ENCODE measurements around the gene MICU1.

The MICU1 gene

GRCh38 chr10:72523932-72524396 lies 101.9 kb downstream of the MICU1 start:
- no peak for DNase-seq (ENCODE audit: low spot score)
- H3K4me3 Mint-ChIP-seq, result no peak overlapping the region
- no peaks in the 10 kb centered on the region for H3K4me1 Mint-ChIP-seq (ENCODE audit: low read depth)
- H3K27me3 Mint-ChIP-seq (ENCODE audit: low read depth), result no peaks in the 10 kb centered on the region
- H3K36me3 Mint-ChIP-seq (ENCODE audit: low read depth), result no peaks in the 10 kb centered on the region
- H3K9me3 Mint-ChIP-seq, result no peaks in the 10 kb centered on the region
- H3K27ac Mint-ChIP-seq, result no peak overlapping the region

- no peak for DNase-seq (ENCODE audit: low spot score)
- H3K36me3 Mint-ChIP-seq (ENCODE audit: low read depth), result no peaks in the 10 kb centered on the region
- H3K4me3 Mint-ChIP-seq, result no peak overlapping the region
- H3K27ac Mint-ChIP-seq, result no peak overlapping the region
- H3K9me3 Mint-ChIP-seq, result no peaks in the 10 kb centered on the region
- no peaks in the 10 kb centered on the region for H3K27me3 Mint-ChIP-seq (ENCODE audit: low read depth)
- H3K4me1 Mint-ChIP-seq (ENCODE audit: low read depth), result no peaks in the 10 kb centered on the region
These were observed 102.8 kb downstream of the MICU1 start for GRCh38 chr10:72523062-72523461.

GRCh38 chr10:72517244-72517643 lies 108.6 kb downstream of the MICU1 start:
- Mint-ChIP-seq H3K4me1 (ENCODE audit: low read depth) (no peaks in the 10 kb centered on the region), H3K27ac (no peak overlapping the region), H3K27me3 (ENCODE audit: low read depth) (no peaks in the 10 kb centered on the region), H3K9me3 (peaks cover 17% of the 10 kb centered on the region), H3K4me3 (no peak overlapping the region), H3K36me3 (ENCODE audit: low read depth) (no peaks in the 10 kb centered on the region)
- no peak for DNase-seq (ENCODE audit: low spot score)

DNA sequence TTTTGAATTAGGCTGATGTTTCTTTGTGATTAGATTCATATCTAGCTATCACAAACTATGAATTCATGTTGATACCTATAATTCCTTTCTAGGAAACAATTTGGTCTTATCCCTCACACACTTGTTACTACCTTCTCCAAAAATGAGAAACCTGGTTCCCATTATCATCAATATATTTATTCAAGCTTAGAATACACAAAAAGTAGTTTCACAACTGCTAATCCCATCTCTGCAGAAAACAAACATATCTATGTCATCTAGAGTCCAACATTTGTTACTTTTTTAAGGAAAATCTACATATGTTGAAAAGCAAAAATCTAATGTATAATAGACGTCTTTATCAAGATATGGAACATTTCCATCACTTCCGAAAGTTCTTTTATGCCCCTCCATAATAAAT lies 110.4 kb downstream of the MICU1 start:
- no peak overlapping the region for H3K4me3 Mint-ChIP-seq

DNA sequence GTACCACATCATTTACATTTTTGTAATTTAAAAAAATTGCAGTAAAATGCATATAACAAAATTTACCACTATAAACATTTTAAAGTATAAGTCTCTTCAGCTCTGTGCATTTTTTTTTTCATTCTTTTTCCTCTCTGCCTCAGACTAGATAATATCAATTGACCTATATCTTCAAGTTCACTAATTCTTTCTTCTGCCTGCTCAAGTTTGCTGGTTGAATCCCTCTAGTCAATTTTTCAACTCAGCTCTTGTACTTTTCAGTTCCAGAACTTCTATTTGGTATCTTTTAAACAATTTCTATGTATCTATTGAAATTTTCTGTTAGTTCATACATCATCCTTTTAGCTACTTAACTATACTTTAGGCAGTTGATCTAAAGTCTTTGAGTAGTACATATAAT lies 112.0 kb downstream of the MICU1 start:
- DNase-seq (ENCODE audit: low spot score), result no peak
- no peak overlapping the region for H3K4me3 Mint-ChIP-seq
- peaks cover 6% of the 10 kb centered on the region for H3K4me1 Mint-ChIP-seq (ENCODE audit: low read depth)
- no peaks in the 10 kb centered on the region for H3K36me3 Mint-ChIP-seq (ENCODE audit: low read depth)
- no peak overlapping the region for H3K27ac Mint-ChIP-seq
- peaks cover 17% of the 10 kb centered on the region for H3K9me3 Mint-ChIP-seq
- H3K27me3 Mint-ChIP-seq (ENCODE audit: low read depth), result no peaks in the 10 kb centered on the region

More for the DNA sequence above, 110.4 kb downstream of the MICU1 start:
- H3K27ac Mint-ChIP-seq, result no peak overlapping the region
- peaks cover 17% of the 10 kb centered on the region for H3K9me3 Mint-ChIP-seq
- H3K27me3 Mint-ChIP-seq (ENCODE audit: low read depth), result no peaks in the 10 kb centered on the region
- H3K36me3 Mint-ChIP-seq (ENCODE audit: low read depth), result no peaks in the 10 kb centered on the region
- H3K4me1 Mint-ChIP-seq (ENCODE audit: low read depth), result no peaks in the 10 kb centered on the region
- no peak for DNase-seq (ENCODE audit: low spot score)

GRCh38 chr10:72511459-72511858 lies 114.4 kb downstream of the MICU1 start:
- no peaks in the 10 kb centered on the region for H3K27me3 Mint-ChIP-seq (ENCODE audit: low read depth)
- no peak overlapping the region for H3K27ac Mint-ChIP-seq
- no peak for DNase-seq (ENCODE audit: low spot score)
- H3K4me1 Mint-ChIP-seq (ENCODE audit: low read depth), result peaks cover 6% of the 10 kb centered on the region
- H3K4me3 Mint-ChIP-seq, result no peak overlapping the region
- no peaks in the 10 kb centered on the region for H3K36me3 Mint-ChIP-seq (ENCODE audit: low read depth)
- H3K9me3 Mint-ChIP-seq, result peaks cover 11% of the 10 kb centered on the region

- H3K27ac Mint-ChIP-seq, result no peak overlapping the region
- H3K27me3 Mint-ChIP-seq (ENCODE audit: low read depth), result no peaks in the 10 kb centered on the region
- no peak overlapping the region for H3K4me3 Mint-ChIP-seq
- peaks cover 11% of the 10 kb centered on the region for H3K9me3 Mint-ChIP-seq
- no peak for DNase-seq (ENCODE audit: low spot score)
- H3K4me1 Mint-ChIP-seq (ENCODE audit: low read depth), result peaks cover 6% of the 10 kb centered on the region
- peaks cover 5% of the 10 kb centered on the region for H3K36me3 Mint-ChIP-seq (ENCODE audit: low read depth)
These were observed 115.9 kb downstream of the MICU1 start for GRCh38 chr10:72509941-72510340.

GRCh38 chr10:72509206-72509799 lies 116.6 kb downstream of the MICU1 start:
- Mint-ChIP-seq H3K4me3 (no peak overlapping the region), H3K27ac (no peak overlapping the region), H3K27me3 (ENCODE audit: low read depth) (no peaks in the 10 kb centered on the region)

GRCh38 chr10:72508033-72508432 lies 117.8 kb downstream of the MICU1 start:
- peaks cover 9% of the 10 kb centered on the region for H3K36me3 Mint-ChIP-seq (ENCODE audit: low read depth)
- no peak overlapping the region for H3K4me3 Mint-ChIP-seq
- DNase-seq (ENCODE audit: low spot score), result no peak
- H3K27me3 Mint-ChIP-seq (ENCODE audit: low read depth), result no peaks in the 10 kb centered on the region
- peaks cover 6% of the 10 kb centered on the region for H3K4me1 Mint-ChIP-seq (ENCODE audit: low read depth)
- no peak overlapping the region for H3K27ac Mint-ChIP-seq
- peaks cover 1% of the 10 kb centered on the region for H3K9me3 Mint-ChIP-seq

More at GRCh38 chr10:72509206-72509799, 116.6 kb downstream of the MICU1 start:
- Mint-ChIP-seq H3K9me3 (peaks cover 10% of the 10 kb centered on the region), H3K4me1 (ENCODE audit: low read depth) (peaks cover 6% of the 10 kb centered on the region), H3K36me3 (ENCODE audit: low read depth) (peaks cover 9% of the 10 kb centered on the region)
- DNase-seq (ENCODE audit: low spot score), result no peak

DNA sequence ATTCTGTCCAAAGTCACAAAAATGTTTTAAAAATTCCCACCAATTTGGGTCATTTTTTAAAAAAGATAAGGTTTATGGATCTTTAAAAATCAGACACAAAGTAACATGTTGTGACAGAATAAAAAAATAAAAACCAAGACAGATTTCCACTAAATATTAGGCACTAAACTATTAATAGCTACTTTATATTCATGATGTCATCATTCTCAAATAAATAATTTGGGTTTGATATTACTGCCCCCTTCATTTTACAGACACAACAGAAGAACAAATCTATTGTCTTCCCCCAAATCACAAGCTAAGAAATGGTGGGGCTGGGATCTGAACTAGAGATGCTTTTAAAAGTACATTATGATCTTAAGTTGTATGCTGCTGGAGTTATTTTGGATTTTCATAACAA lies 119.4 kb downstream of the MICU1 start:
- no peaks in the 10 kb centered on the region for H3K27me3 Mint-ChIP-seq (ENCODE audit: low read depth)
- peaks cover 6% of the 10 kb centered on the region for H3K4me1 Mint-ChIP-seq (ENCODE audit: low read depth)
- no peak for DNase-seq (ENCODE audit: low spot score)
- H3K36me3 Mint-ChIP-seq (ENCODE audit: low read depth), result peaks cover 9% of the 10 kb centered on the region
- H3K9me3 Mint-ChIP-seq, result no peaks in the 10 kb centered on the region
- no peak overlapping the region for H3K4me3 Mint-ChIP-seq
- no peak overlapping the region for H3K27ac Mint-ChIP-seq

GRCh38 chr10:72505435-72505834 lies 120.4 kb downstream of the MICU1 start:
- no peak overlapping the region for H3K4me3 Mint-ChIP-seq
- H3K4me1 Mint-ChIP-seq (ENCODE audit: low read depth), result peaks cover 6% of the 10 kb centered on the region
- no peaks in the 10 kb centered on the region for H3K27me3 Mint-ChIP-seq (ENCODE audit: low read depth)
- H3K27ac Mint-ChIP-seq, result no peak overlapping the region
- H3K36me3 Mint-ChIP-seq (ENCODE audit: low read depth), result peaks cover 9% of the 10 kb centered on the region
- DNase-seq (ENCODE audit: low spot score), result no peak
- H3K9me3 Mint-ChIP-seq, result no peaks in the 10 kb centered on the region

DNA sequence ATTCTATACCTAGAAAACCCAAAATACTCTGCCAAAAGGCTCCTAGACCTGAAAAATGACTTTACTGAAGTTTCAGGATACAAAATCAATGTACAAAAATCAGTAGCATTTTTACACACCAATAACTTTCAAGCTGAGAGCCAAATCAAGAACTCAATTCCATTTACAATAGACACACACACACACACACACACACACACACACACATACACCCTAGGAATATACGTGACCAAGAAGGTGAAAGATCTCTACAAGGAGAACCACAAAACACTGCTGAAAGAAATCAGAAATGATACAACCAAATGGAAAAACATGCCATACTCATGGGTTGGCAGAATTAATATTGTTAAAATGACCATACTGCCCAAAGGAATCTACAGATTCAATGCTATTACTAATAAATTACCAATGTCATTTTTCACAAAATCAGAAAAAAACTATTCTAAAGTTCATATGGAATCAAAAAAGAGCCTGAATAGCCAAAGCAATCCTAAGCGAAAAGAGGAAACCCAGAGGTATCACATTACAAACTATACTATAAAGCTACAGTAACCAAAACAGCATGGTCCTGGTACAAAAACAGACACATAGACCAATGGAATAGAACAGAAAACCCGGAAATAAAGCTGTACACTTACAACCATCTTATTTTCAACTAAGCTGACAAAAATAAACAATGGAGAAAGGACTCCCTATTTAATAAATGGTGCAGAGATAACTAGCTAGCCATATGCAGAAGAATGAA lies 122.0 kb downstream of the MICU1 start:
- no peak overlapping the region for H3K4me3 Mint-ChIP-seq
- H3K9me3 Mint-ChIP-seq, result no peaks in the 10 kb centered on the region
- H3K27me3 Mint-ChIP-seq (ENCODE audit: low read depth), result no peaks in the 10 kb centered on the region
- H3K4me1 Mint-ChIP-seq (ENCODE audit: low read depth), result no peaks in the 10 kb centered on the region
- no peak overlapping the region for H3K27ac Mint-ChIP-seq
- DNase-seq (ENCODE audit: low spot score), result no peak
- H3K36me3 Mint-ChIP-seq (ENCODE audit: low read depth), result peaks cover 9% of the 10 kb centered on the region

GRCh38 chr10:72503241-72503640 lies 122.6 kb downstream of the MICU1 start:
- Mint-ChIP-seq H3K27me3 (ENCODE audit: low read depth) (no peaks in the 10 kb centered on the region), H3K4me1 (ENCODE audit: low read depth) (no peaks in the 10 kb centered on the region), H3K36me3 (ENCODE audit: low read depth) (peaks cover 9% of the 10 kb centered on the region), H3K27ac (no peak overlapping the region), H3K9me3 (no peaks in the 10 kb centered on the region), H3K4me3 (no peak overlapping the region)
- DNase-seq (ENCODE audit: low spot score), result no peak

DNA sequence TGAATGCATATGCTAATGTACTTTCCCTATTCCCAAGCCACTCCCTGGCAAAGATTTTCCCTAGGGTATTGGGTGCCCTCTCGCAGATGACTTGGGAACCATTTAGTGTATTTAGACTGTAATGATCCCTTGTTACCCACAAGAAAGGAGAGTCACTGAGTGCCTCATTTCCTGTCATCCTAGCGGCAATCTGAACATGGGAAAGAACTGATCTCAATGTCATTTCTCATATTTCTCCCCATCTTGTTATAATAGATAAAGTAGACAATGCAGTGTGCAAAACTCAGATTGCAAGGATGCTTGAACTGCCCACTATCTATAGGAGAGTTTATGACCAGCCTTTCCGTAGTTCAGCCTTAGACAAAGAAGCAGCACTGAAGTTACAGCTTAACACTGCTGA lies 123.3 kb downstream of the MICU1 start:
- H3K27me3 Mint-ChIP-seq (ENCODE audit: low read depth), result no peaks in the 10 kb centered on the region
- no peaks in the 10 kb centered on the region for H3K9me3 Mint-ChIP-seq
- no peak overlapping the region for H3K27ac Mint-ChIP-seq
- H3K4me3 Mint-ChIP-seq, result no peak overlapping the region
- H3K36me3 Mint-ChIP-seq (ENCODE audit: low read depth), result peaks cover 9% of the 10 kb centered on the region
- H3K4me1 Mint-ChIP-seq (ENCODE audit: low read depth), result no peaks in the 10 kb centered on the region
- DNase-seq (ENCODE audit: low spot score), result no peak

Data from T-helper 2 cell treated with Interferon-gamma antibody and Interleukin-4, amounts not matched to agents 5 μg/mL and 100 μg/mL, for 36 hours (primary cell).